ENCODE measurements around the gene CGA.

Gene CGA

GRCh38 chr6:87101067-87101466 lies 6.2 kb upstream of the CGA start:
- no peak for TF ChIP-seq GATA2 (IDR thresholded peaks at IDR 0.05; ENCODE audit: low read depth, low read length)
- no peak for TF ChIP-seq GATA3 (IDR thresholded peaks at IDR 0.05; ENCODE audit: low read depth, low read length)

DNA sequence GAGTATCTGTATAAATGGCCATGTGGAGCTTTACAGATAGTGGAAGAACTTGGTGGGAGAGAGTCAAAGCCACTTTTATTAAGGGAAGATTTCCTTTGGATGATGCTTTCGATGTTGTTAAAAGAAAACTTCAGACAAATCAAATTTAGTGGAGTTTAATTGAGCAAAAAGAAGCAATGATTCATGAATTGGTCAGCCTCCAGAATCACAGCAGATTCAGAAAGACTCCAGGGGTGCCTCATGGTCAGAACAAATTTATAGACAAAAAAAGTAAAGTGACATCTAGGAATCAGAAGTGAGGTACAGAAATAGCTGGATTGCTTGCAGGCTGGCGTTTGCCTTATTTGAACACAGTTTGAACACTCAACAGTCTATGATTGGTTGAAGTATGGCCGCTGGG lies 5.3 kb upstream of the CGA start:
- TF ChIP-seq GATA3 (IDR thresholded peaks at IDR 0.05; ENCODE audit: low read depth, low read length) = no peak
- TF ChIP-seq GATA2 (IDR thresholded peaks at IDR 0.05; ENCODE audit: low read depth, low read length) = no peak

DNA sequence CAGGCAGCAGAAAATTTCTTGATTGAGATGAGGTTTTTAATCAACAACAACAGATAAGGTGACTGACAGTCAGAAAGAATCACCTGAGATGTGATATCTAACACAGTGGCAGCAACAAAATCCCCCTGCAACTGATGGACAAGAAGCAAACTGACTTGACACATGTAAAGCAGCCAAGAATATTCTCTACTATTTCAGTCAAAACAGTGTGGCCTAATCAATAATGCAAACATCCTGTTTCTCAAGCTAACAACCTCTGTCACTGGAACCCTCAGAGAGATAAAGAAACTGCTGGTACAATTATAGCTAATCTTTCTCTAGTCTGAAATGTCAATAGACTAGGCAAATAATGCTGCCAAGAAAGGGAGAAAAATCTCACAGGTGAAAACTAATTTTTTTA lies 4.6 kb upstream of the CGA start:
- no peak for TF ChIP-seq GATA3 (IDR thresholded peaks at IDR 0.05; ENCODE audit: low read depth, low read length)
- TF ChIP-seq GATA2 (IDR thresholded peaks at IDR 0.05; ENCODE audit: low read depth, low read length) = no peak

DNA sequence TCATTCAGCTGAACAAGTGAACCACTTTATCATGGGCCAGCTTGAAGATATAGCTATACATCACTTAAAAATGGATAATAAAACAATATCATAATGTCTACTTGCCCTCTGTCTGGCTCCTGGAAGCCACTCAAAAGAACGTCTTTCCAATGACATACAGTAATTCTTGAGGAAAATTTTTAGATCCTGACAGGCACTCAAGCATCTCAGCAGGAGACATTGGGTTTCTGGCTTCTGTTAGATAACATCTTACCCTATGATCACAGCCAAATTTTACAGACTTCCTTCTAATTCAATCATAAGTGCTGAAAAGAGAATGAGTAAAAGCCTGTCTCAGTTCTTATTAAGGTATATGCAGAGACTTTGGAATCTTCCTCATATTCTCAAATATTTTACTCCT lies 330 bp downstream of the CGA start:
- TF ChIP-seq GATA3 (IDR thresholded peaks at IDR 0.05; ENCODE audit: low read depth, low read length) (no peak), GATA2 (IDR thresholded peaks at IDR 0.05; ENCODE audit: low read depth, low read length) (no peak)

DNA sequence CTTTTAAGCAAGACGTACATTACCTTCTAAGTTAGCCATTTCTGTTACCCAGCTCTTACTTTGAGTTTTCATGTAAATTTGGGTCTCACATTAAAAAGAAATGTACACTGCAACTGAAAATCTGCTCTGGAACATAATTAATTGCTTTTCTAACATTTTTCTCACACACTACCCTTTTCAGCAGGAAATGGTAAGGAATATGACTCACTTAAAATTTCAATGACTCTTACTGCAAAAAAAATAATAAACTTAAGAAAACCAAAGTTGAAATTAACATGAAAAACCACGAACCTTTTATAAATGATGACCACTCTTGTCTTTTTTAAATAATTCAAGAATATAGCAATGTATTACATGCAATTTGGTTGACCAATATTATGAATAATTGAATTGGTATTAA lies 1.3 kb downstream of the CGA start:
- TF ChIP-seq GATA2 (IDR thresholded peaks at IDR 0.05; ENCODE audit: low read depth, low read length) (no peak), GATA3 (IDR thresholded peaks at IDR 0.05; ENCODE audit: low read depth, low read length) (no peak)

DNA sequence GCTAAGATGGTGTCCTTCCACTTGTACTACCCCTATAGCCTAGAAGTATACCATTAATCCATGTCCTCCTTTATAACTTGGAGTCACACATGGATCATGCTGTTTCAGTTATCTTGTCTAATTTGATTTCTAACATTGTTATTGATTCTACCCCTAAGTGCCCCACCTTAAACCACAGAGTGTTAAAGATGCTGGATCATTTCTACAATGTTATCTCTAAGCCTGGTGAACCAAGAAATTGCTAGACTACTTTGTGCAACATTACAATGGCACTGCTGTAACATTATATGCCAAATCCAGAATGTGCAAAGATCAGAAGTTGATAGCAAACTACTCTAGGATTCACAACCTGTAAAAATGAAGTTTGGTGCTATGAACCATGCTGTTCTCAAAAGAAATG lies 1.7 kb downstream of the CGA start:
- TF ChIP-seq GATA2 (IDR thresholded peaks at IDR 0.05; ENCODE audit: low read depth, low read length) (no peak), GATA3 (IDR thresholded peaks at IDR 0.05; ENCODE audit: low read depth, low read length) (no peak)

- TF ChIP-seq GATA3 (IDR thresholded peaks at IDR 0.05; ENCODE audit: low read depth, low read length) (no peak), GATA2 (IDR thresholded peaks at IDR 0.05; ENCODE audit: low read depth, low read length) (no peak)
Measured at GRCh38 chr6:87092435-87092834, 2.5 kb downstream of the CGA start.

GRCh38 chr6:87089135-87089534 lies 5.8 kb downstream of the CGA start:
- no peak for TF ChIP-seq GATA2 (IDR thresholded peaks at IDR 0.05; ENCODE audit: low read depth, low read length)
- no peak for TF ChIP-seq GATA3 (IDR thresholded peaks at IDR 0.05; ENCODE audit: low read depth, low read length)

- TF ChIP-seq GATA3 (IDR thresholded peaks at IDR 0.05; ENCODE audit: low read depth, low read length) = no peak
- no peak for TF ChIP-seq GATA2 (IDR thresholded peaks at IDR 0.05; ENCODE audit: low read depth, low read length)
Measured at GRCh38 chr6:87088076-87088475, 6.8 kb downstream of the CGA start.

GRCh38 chr6:87082160-87082721 lies 12.7 kb downstream of the CGA start:
- TF ChIP-seq GATA2 (IDR thresholded peaks at IDR 0.05; ENCODE audit: low read depth, low read length) = no peak
- no peak for TF ChIP-seq GATA3 (IDR thresholded peaks at IDR 0.05; ENCODE audit: low read depth, low read length)

- TF ChIP-seq GATA2 (IDR thresholded peaks at IDR 0.05; ENCODE audit: low read depth, low read length) (no peak), GATA3 (IDR thresholded peaks at IDR 0.05; ENCODE audit: low read depth, low read length) (no peak)
Measured at GRCh38 chr6:87078983-87079616, 15.8 kb downstream of the CGA start.

DNA sequence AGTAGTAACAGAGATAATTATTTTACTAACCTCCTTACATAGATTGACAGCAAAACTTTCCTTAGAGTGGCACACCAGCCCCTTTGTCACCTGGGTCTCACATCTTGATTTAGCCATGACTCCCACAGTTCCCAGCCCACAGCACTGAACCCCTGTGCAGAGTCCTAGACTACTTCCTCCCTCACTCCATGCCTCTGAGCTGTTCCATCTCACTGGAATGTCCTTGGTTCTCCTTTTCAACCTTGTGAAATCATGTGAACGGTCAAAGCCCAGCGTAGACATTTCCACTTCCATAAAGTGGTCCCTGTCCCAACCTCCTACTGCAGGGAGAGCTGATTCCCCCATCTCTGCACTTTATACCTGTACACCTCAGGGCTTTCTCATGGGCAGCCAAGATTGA lies 19.7 kb downstream of the CGA start:
- TF ChIP-seq GATA2 (IDR thresholded peaks at IDR 0.05; ENCODE audit: low read depth, low read length) (no peak), GATA3 (IDR thresholded peaks at IDR 0.05; ENCODE audit: low read depth, low read length) (no peak)

GRCh38 chr6:87074101-87074621 lies 20.7 kb downstream of the CGA start:
- TF ChIP-seq GATA3 (IDR thresholded peaks at IDR 0.05; ENCODE audit: low read depth, low read length) (no peak), GATA2 (IDR thresholded peaks at IDR 0.05; ENCODE audit: low read depth, low read length) (no peak)

GRCh38 chr6:87071683-87072082 lies 23.2 kb downstream of the CGA start:
- no peak for TF ChIP-seq GATA3 (IDR thresholded peaks at IDR 0.05; ENCODE audit: low read depth, low read length)

GRCh38 chr6:87070741-87071140 lies 24.2 kb downstream of the CGA start:
- no peak for TF ChIP-seq GATA3 (IDR thresholded peaks at IDR 0.05; ENCODE audit: low read depth, low read length)
- no peak for TF ChIP-seq GATA2 (IDR thresholded peaks at IDR 0.05; ENCODE audit: low read depth, low read length)
